Stimulated activated naive CD8-positive, alpha-beta T cell treated with anti-CD3 and anti-CD28 coated beads, Interleukin-15, amount 100 ng/mL, for 72 hours (primary cell): ENCODE results near the gene EIF3A.
"Not testable (repeated sequence)": the region's sequence is repeated elsewhere in the genome, so short reads cannot be mapped to it uniquely, and the experiment has no call there.

Experiments
- ATAC-seq: fragments of 150-1000 bp; cut with Tn5 transposase; 2 replicates; pipeline ENCODE4 v1.10.0; 2021; ENCODE audit warnings: mild to moderate bottlenecking, moderate library complexity
- DNase-seq, 2 donors: peaks; one replicate each; pipeline ENCODE4 v3.0.0; 2021 to 2022
- H3K27ac Mint-ChIP-seq, 2 donors: one replicate each; pipeline ENCODE4 v1.8.0; 2022; ENCODE audit warnings: mild to moderate bottlenecking in 2 of 2, mixed read lengths in 2 of 2, moderate library complexity in 2 of 2
- H3K27me3 Mint-ChIP-seq: one replicate; pipeline ENCODE4 v1.8.0; 2022; ENCODE audit warnings: mixed read lengths
- H3K4me1 Mint-ChIP-seq: one replicate; pipeline ENCODE4 v1.8.0; 2022; ENCODE audit warnings: mild to moderate bottlenecking, mixed read lengths
- H3K4me3 Mint-ChIP-seq, 2 donors: one replicate each; pipeline ENCODE4 v1.8.0; 2022; ENCODE audit warnings: mild to moderate bottlenecking in 2 of 2, mixed read lengths in 2 of 2, moderate library complexity in 1 of 2
- H3K9me3 Mint-ChIP-seq, 2 donors: one replicate each; pipeline ENCODE4 v1.8.0; 2022; ENCODE audit warnings: mixed read lengths in 2 of 2

Gene EIF3A

GRCh38 chr10:119080521-119081259 lies at the start of gene EIF3A:
Gene EIF3A, minus strand, starts transcription at chr10:119080817. Its CDS starts 141 bp downstream, at chr10:119080676.
- ATAC-seq = peak; percentile 91
- H3K4me1 Mint-ChIP-seq = peaks cover 39% of the 10 kb centered on the region

GRCh38 chr10:119129721-119130120 lies 49.1 kb upstream of the EIF3A start:
- H3K27ac Mint-ChIP-seq = peak overlapping the region in 1 of 2 donors; percentile 92
- no peak for DNase-seq
- no peak for ATAC-seq
- H3K27me3 Mint-ChIP-seq = no peaks in the 10 kb centered on the region
- H3K9me3 Mint-ChIP-seq = no peaks in the 10 kb centered on the region
- H3K4me3 Mint-ChIP-seq = no peak overlapping the region
- H3K4me1 Mint-ChIP-seq = peaks cover 43% of the 10 kb centered on the region

More at GRCh38 chr10:119080521-119081259, at the start of gene EIF3A:
- Mint-ChIP-seq H3K4me3 (peak within 1 kb of the TSS; percentile 91 to 98), H3K9me3 (no peaks in the 10 kb centered on the region), H3K27me3 (no peaks in the 10 kb centered on the region), H3K27ac (peak within 1 kb of the TSS; percentile 98 to 99)
- peak; percentile 93 for DNase-seq

- ATAC-seq = no peak
- H3K27ac Mint-ChIP-seq = no peak overlapping the region
- H3K4me3 Mint-ChIP-seq = no peak overlapping the region
- H3K27me3 Mint-ChIP-seq = no peaks in the 10 kb centered on the region
- no peak for DNase-seq
- no peaks in the 10 kb centered on the region for H3K9me3 Mint-ChIP-seq
- H3K4me1 Mint-ChIP-seq = peaks cover 11% of the 10 kb centered on the region
Observed at GRCh38 chr10:119125942-119126341, 45.3 kb upstream of the EIF3A start.

GRCh38 chr10:119120875-119121274 lies 40.3 kb upstream of the EIF3A start:
- DNase-seq = no peak
- Mint-ChIP-seq H3K27me3 (no peaks in the 10 kb centered on the region), H3K27ac (no peak overlapping the region), H3K4me1 (no peaks in the 10 kb centered on the region), H3K9me3 (no peaks in the 10 kb centered on the region), H3K4me3 (no peak overlapping the region)
- ATAC-seq = no peak

DNA sequence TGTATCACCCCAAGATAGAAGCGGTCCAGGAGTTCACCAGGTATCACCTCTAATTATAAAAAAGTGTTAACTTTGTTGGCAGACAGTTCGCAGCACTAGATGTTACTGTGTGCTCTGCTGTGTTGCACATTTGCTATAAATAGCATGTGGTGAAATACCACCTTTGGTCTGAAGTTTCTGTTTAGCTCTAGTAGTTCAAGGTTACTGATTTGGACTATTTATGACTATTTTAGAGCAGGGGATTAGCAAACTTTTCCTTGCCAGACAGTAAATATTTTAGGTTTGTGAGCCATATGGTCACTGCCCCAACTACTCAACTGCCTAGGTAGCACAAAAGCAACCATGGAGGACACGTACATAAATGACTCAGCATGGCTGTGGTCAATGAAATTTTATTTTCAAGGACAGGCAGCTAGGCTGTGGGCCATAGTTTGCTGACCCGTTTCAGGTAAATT lies 39.8 kb upstream of the EIF3A start:
- Mint-ChIP-seq H3K27me3 (no peaks in the 10 kb centered on the region), H3K27ac (no peak overlapping the region), H3K4me1 (no peaks in the 10 kb centered on the region), H3K9me3 (no peaks in the 10 kb centered on the region), H3K4me3 (no peak overlapping the region)
- ATAC-seq (peak; percentile 69), DNase-seq (no peak)

DNA sequence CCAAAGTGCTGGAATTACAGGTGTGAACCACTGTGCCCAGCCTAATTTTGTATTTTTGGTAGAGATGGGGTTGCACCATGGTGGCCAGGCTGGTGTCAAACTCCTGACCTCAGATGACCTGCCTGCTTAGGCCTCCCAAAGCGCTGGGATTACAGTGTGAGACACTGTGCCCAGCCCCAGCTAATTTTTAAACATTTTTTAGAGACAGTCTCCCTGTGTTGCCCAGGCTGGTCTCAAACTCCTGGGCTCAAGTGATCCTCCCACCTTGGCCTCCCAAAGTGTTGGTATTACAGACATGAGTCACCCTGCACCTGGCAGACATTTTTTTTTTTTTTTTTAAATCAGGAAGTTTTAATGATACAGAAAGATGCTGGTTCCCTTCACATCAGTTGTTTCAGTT lies 38.8 kb upstream of the EIF3A start:
- no peak overlapping the region for H3K4me3 Mint-ChIP-seq
- H3K9me3 Mint-ChIP-seq = no peaks in the 10 kb centered on the region
- no peak for ATAC-seq
- H3K27ac Mint-ChIP-seq = no peak overlapping the region
- DNase-seq = no peak
- peaks cover 7% of the 10 kb centered on the region for H3K4me1 Mint-ChIP-seq
- H3K27me3 Mint-ChIP-seq = no peaks in the 10 kb centered on the region

DNA sequence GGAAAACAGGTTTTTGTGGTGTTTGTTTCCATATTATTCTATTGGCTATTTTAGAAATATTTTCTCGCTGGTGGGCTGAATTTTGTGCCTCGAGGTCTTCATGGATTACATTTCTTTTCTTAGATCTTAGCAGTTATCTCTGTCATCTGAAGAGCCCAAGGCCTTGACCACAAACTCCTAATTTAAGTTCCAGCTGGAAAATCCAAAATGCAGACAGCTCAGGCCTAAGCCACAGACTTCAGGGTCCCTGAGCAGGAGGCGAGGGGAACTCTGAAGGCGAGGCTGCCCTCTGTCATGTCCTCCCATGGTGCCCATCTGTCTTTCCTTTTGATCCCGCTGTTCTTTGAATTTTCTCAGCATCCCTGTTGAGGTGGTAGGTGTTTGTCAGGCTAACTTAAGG lies 37.6 kb upstream of the EIF3A start:
- H3K9me3 Mint-ChIP-seq = no peaks in the 10 kb centered on the region
- DNase-seq (no peak), ATAC-seq (no peak)
- no peak overlapping the region for H3K27ac Mint-ChIP-seq
- H3K27me3 Mint-ChIP-seq = no peaks in the 10 kb centered on the region
- H3K4me1 Mint-ChIP-seq = peaks cover 16% of the 10 kb centered on the region
- H3K4me3 Mint-ChIP-seq = no peak overlapping the region

GRCh38 chr10:119116326-119116951 lies 35.8 kb upstream of the EIF3A start:
- ATAC-seq (no peak), DNase-seq (no peak)
- no peak overlapping the region for H3K4me3 Mint-ChIP-seq
- H3K27ac Mint-ChIP-seq = no peak overlapping the region
- H3K27me3 Mint-ChIP-seq = no peaks in the 10 kb centered on the region
- peaks cover 16% of the 10 kb centered on the region for H3K4me1 Mint-ChIP-seq
- no peaks in the 10 kb centered on the region for H3K9me3 Mint-ChIP-seq

DNA sequence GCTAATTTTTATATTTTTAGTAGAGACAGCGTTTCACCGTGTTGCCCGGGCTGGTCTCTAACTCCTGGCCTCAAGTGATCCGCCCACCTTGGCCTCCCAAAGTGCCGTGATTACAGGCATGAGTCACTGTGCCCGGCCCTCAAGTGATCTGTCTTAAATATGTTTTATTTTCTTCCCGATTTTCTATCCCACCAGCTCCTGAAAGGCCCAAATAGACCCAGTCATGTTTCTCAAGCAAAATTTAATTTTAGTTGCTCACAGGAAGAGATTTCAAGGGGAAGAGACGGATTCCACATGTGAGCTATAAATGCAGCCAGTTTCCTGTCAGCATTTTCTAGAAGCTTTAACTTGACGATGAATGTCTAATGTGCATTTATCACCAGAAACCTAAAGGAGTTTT lies 35.3 kb upstream of the EIF3A start:
- DNase-seq = no peak
- no peak for ATAC-seq
- Mint-ChIP-seq H3K27ac (no peak overlapping the region), H3K27me3 (no peaks in the 10 kb centered on the region), H3K4me1 (peaks cover 16% of the 10 kb centered on the region), H3K4me3 (no peak overlapping the region), H3K9me3 (no peaks in the 10 kb centered on the region)

GRCh38 chr10:119113751-119114732 lies 33.4 kb upstream of the EIF3A start:
- no peak overlapping the region for H3K4me3 Mint-ChIP-seq
- H3K27ac Mint-ChIP-seq = no peak overlapping the region
- H3K4me1 Mint-ChIP-seq = peaks cover 16% of the 10 kb centered on the region
- no peak for DNase-seq
- no peaks in the 10 kb centered on the region for H3K9me3 Mint-ChIP-seq
- H3K27me3 Mint-ChIP-seq = no peaks in the 10 kb centered on the region
- peak; percentile 26 for ATAC-seq

GRCh38 chr10:119112056-119112455 lies 31.4 kb upstream of the EIF3A start:
- Mint-ChIP-seq H3K9me3 (no peaks in the 10 kb centered on the region), H3K27ac (peak overlapping the region in 1 of 2 donors; percentile 20), H3K27me3 (no peaks in the 10 kb centered on the region), H3K4me3 (no peak overlapping the region), H3K4me1 (peaks cover 16% of the 10 kb centered on the region)
- DNase-seq = no peak
- ATAC-seq = no peak

- H3K27me3 Mint-ChIP-seq, H3K9me3 Mint-ChIP-seq, DNase-seq, ATAC-seq, H3K27ac Mint-ChIP-seq, H3K4me3 Mint-ChIP-seq: not testable (repeated sequence)
- peaks cover 12% of the 10 kb centered on the region for H3K4me1 Mint-ChIP-seq
Observed at GRCh38 chr10:119107771-119108170, 27.2 kb upstream of the EIF3A start.

DNA sequence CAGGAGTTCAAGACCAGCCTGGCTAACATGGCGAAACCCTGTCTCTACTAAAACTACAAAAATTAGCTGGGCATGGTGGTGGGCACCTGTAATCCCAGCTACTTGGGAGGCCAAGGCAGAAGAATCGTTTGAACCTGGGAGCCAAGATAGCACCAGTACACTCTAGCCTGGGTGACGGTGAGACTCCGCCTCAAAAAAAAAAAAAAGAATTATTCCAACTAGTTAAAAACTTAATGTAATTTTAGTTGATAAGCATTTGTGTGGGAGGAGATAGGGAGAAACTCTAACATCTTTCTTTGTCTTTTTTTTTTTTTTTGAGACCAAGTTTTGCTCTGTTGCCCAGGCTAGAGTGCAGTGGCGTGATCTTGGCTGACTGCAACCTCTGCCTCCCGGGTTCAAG lies 26.5 kb upstream of the EIF3A start:
- H3K4me1 Mint-ChIP-seq = peaks cover 12% of the 10 kb centered on the region
- DNase-seq, ATAC-seq, H3K27me3 Mint-ChIP-seq, H3K4me3 Mint-ChIP-seq, H3K27ac Mint-ChIP-seq, H3K9me3 Mint-ChIP-seq: not testable (repeated sequence)

DNA sequence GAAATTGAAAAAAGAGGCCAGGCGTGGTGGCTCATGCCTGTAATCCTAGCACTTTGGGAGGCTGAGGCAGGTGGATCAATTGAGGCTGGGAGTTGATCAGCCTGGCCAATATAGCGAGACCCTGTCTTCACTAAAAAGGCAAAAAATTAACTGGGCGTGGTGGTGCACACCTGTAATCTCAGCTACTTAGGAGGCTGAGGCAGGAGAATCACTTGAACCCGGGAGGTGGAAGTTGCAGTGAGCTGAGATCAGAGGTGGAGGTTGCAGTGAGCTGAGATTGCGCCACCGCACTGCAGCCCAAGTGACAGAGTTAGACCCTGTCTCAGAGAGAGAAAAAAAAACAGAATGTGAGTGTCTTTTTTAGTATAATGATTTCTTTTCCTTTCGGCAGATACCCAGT lies 25.3 kb upstream of the EIF3A start:
- H3K9me3 Mint-ChIP-seq, H3K27me3 Mint-ChIP-seq, H3K27ac Mint-ChIP-seq, DNase-seq, ATAC-seq: not testable (repeated sequence)
- H3K4me1 Mint-ChIP-seq = peaks cover 12% of the 10 kb centered on the region
- peak overlapping the region in 1 of 2 donors; percentile 87 for H3K4me3 Mint-ChIP-seq

DNA sequence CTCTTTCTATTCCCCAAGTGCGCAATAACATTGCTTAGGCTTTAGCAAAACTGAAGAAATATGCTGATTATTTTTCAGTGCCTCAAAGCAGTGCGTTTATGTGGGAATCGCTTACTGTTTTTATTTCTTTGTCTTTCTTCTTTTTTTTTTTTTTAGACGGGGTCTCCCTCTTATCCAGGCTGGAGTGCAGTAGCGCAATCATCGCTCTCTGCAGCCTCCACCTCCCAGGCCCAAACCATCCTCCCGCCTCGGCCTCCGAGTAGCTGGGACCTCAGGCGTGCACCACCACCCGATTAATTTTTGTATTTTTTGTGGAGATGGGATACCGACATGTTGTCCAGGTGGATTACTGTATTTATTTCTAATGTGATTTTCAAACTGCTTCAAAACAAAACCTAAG lies 24.5 kb upstream of the EIF3A start:
- no peak for DNase-seq
- H3K9me3 Mint-ChIP-seq = no peaks in the 10 kb centered on the region
- H3K27me3 Mint-ChIP-seq = no peaks in the 10 kb centered on the region
- ATAC-seq = no peak
- peak overlapping the region in 1 of 2 donors; percentile 40 for H3K27ac Mint-ChIP-seq
- peaks cover 12% of the 10 kb centered on the region for H3K4me1 Mint-ChIP-seq
- peak overlapping the region; percentile 72 to 87 for H3K4me3 Mint-ChIP-seq
